RWPE2 (cell line): ENCODE results near the gene WDR35.

Experiments
- ATAC-seq: fragments of 200-7000 bp; cut with Tn5 transposase; 3 replicates; pipeline ENCODE4 v1.9.1; 2021; ENCODE audit warnings: low read depth
- DNase-seq: peaks from one replicate; pipeline ENCODE4 v3.0.0-alpha.2; 2020; ENCODE audit warnings: low spot score
- H3K27ac ChIP-seq: fragments of 450-650 bp; 2 replicates; pipeline ENCODE4 v1.5.1; 2017; ENCODE audit warnings: mild to moderate bottlenecking; ENCODE audit not compliant: poor library complexity, severe bottlenecking
- H3K27me3 ChIP-seq: fragments of 250-450 bp; sonication (Bioruptor Pico); 2 replicates; pipeline ENCODE4 v1.5.1; 2021; ENCODE audit warnings: mild to moderate bottlenecking, moderate library complexity; ENCODE audit not compliant: insufficient read depth, poor library complexity, severe bottlenecking
- H3K36me3 ChIP-seq: fragments of 250-450 bp; sonication (Bioruptor Pico); 2 replicates; pipeline ENCODE4 v1.5.1; 2020; ENCODE audit warnings: low read depth, mild to moderate bottlenecking, moderate library complexity
- H3K4me1 ChIP-seq: fragments of 250-450 bp; sonication (Bioruptor Pico); 2 replicates; pipeline ENCODE4 v1.5.1; 2021; ENCODE audit warnings: mild to moderate bottlenecking, moderate library complexity; ENCODE audit not compliant: insufficient read depth, poor library complexity, severe bottlenecking
- H3K4me3 ChIP-seq: fragments of 250-450 bp; sonication (Bioruptor Pico); 2 replicates; pipeline ENCODE4 v1.5.1; 2021; ENCODE audit warnings: mild to moderate bottlenecking, moderate library complexity; ENCODE audit not compliant: severe bottlenecking
- H3K9me3 ChIP-seq: fragments of 250-450 bp; sonication (Bioruptor Pico); 2 replicates; pipeline ENCODE4 v1.5.1; 2021; ENCODE audit warnings: mild to moderate bottlenecking, moderate library complexity; ENCODE audit not compliant: severe bottlenecking
- TF ChIP-seq, protein P1 (sequence below): fragments of 450-650 bp; IDR thresholded peaks from one replicate; pipeline ENCODE4 v1.5.1; 2017; ENCODE audit warnings: mild to moderate bottlenecking, moderate library complexity; ENCODE audit not compliant: poor library complexity, severe bottlenecking

The WDR35 gene

GRCh38 chr2:20018601-20019152 is 28.8 kb upstream of the WDR35 start:
- no peak overlapping the region for H3K4me3 ChIP-seq
- no peak for DNase-seq
- H3K27ac ChIP-seq = no peak overlapping the region
- peaks cover 11% of the 10 kb centered on the region for H3K4me1 ChIP-seq
- TF ChIP-seq, protein P1, sequence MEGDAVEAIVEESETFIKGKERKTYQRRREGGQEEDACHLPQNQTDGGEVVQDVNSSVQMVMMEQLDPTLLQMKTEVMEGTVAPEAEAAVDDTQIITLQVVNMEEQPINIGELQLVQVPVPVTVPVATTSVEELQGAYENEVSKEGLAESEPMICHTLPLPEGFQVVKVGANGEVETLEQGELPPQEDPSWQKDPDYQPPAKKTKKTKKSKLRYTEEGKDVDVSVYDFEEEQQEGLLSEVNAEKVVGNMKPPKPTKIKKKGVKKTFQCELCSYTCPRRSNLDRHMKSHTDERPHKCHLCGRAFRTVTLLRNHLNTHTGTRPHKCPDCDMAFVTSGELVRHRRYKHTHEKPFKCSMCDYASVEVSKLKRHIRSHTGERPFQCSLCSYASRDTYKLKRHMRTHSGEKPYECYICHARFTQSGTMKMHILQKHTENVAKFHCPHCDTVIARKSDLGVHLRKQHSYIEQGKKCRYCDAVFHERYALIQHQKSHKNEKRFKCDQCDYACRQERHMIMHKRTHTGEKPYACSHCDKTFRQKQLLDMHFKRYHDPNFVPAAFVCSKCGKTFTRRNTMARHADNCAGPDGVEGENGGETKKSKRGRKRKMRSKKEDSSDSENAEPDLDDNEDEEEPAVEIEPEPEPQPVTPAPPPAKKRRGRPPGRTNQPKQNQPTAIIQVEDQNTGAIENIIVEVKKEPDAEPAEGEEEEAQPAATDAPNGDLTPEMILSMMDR = no peak
- no peak for ATAC-seq
- H3K36me3 ChIP-seq = no peaks in the 10 kb centered on the region
- no peaks in the 10 kb centered on the region for H3K9me3 ChIP-seq
- H3K27me3 ChIP-seq = no peaks in the 10 kb centered on the region

GRCh38 chr2:20016346-20016745 is 26.4 kb upstream of the WDR35 start:
- Histone ChIP-seq H3K27me3 (no peaks in the 10 kb centered on the region), H3K9me3 (no peaks in the 10 kb centered on the region), H3K4me3 (no peak overlapping the region), H3K27ac (no peak overlapping the region), H3K36me3 (no peaks in the 10 kb centered on the region), H3K4me1 (peaks cover 15% of the 10 kb centered on the region)
- ATAC-seq = 0 out of 3 replicates have a peak, but pooled peaks have one; percentile 26
- DNase-seq = no peak
- TF ChIP-seq, protein P1 = no peak

DNA sequence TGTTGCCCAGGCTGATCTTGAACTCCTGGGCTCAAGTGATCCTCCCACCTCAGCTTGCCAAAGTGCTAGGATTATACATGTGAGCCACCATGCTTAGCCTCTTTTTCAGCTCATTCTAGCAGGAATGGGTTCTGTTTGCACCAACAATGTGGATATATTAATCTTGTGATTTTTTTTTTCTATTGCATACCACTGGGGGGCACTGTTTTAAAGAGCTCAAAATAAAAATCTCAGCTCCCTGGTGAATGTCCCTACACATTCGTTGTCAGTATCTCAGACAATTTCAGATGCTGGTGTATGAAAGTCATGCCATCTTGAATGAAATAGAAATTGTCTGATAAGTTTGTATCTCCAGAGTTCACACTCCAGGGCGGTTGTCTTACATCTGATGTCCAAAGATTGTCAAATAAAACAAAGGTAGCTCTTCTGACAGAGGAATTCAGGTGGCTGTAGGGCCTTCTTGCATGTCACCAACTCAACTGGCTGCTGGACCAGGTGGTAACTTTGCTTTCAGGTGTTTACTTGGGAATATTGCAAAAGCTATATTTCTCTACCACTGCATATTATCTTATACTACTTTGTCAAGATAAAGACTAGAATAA is 25.7 kb upstream of the WDR35 start:
- Histone ChIP-seq H3K27ac (no peak overlapping the region), H3K4me1 (peaks cover 15% of the 10 kb centered on the region), H3K9me3 (no peaks in the 10 kb centered on the region), H3K27me3 (no peaks in the 10 kb centered on the region), H3K36me3 (no peaks in the 10 kb centered on the region), H3K4me3 (no peak overlapping the region)
- TF ChIP-seq, protein P1 = peak; percentile 72
- no peak for ATAC-seq
- DNase-seq = no peak

- peak overlapping the region; percentile 54 for H3K4me3 ChIP-seq
- peak overlapping the region; percentile 29 for H3K27ac ChIP-seq
- peaks cover 15% of the 10 kb centered on the region for H3K4me1 ChIP-seq
- no peak for ATAC-seq
- TF ChIP-seq, protein P1 = no peak
- H3K36me3 ChIP-seq = no peaks in the 10 kb centered on the region
- DNase-seq = no peak
- H3K27me3 ChIP-seq = no peaks in the 10 kb centered on the region
- no peaks in the 10 kb centered on the region for H3K9me3 ChIP-seq
Observed at GRCh38 chr2:20013126-20013849, 23.4 kb upstream of the WDR35 start.
